Left renal pelvis (tissue), 4 donors: Measurements from ENCODE around the gene TAGLN2. TPM values are rescaled to one million over a fixed set of nuclear protein-coding genes. Genes with fewer than 3 reads are reported as not detected.
A peak's percentile ranks its signal among the peaks of the same experiment; 100 is the strongest.

Experiments
- DNase-seq, 4 donors: peaks; one replicate each; pipeline ENCODE4 v3.0.0-alpha.2; 2013; ENCODE audit warnings: low read depth in 4 of 4, low spot score in 3 of 4
- polyA plus RNA-seq, 4 donors: library from polyadenylated mRNA; unstranded; fragments of 120-200 nt; gene quantifications; one replicate each; pipeline ENCODE4 v1.2.1, GENCODE V29; 2013; ENCODE audit not compliant: insufficient read length in 4 of 4

TAGLN2 gene
- polyA plus RNA-seq, 4 donors, result 118 to 147 (median 142) TPM

- DNase-seq, result peak in 3 of 4 donors; percentile 58 to 76 (median 71)
Measured at GRCh38 chr1:159923203-159924024, 1.9 kb downstream of the TAGLN2 start.

DNA sequence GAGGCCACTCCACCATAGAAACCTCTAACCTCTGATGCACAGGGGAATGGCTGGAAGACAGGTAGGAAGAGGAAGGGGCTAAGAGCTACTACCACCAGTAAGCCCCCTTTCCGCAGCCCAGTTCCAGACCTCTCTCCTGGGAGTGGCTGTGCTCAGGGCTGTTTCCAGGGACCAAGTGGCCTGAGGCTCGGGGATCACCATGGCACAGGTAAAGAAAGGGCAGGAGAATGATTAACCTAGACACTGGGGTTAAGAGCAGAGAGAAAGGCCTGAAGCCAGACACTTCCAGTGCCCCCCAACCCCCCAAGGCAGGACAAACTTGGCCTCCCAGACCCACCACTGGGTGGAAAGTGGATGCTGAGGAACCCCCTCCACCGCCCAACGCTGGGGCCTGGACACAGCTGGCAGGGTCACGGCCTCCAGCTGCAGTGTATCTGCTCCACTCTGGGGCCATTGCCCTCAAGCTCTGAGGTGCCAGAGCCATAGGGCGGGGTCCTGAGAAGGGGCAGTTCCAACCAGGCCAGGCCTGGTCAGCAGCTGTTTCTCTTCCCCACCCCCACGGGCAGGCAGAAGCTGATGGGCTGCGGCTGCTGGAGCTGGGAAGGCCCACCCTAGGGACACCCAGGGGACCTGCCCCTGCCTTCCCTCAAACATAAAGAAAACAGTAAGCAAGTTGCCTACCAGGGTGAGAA, 2.6 kb downstream of the TAGLN2 start:
- no peak for DNase-seq

- no peak for DNase-seq
Measured at GRCh38 chr1:159921700-159922504, 3.4 kb downstream of the TAGLN2 start.

- no peak for DNase-seq
Measured at GRCh38 chr1:159921251-159921650, 4.1 kb downstream of the TAGLN2 start.

- no peak for DNase-seq
Measured at GRCh38 chr1:159920651-159921050, 4.7 kb downstream of the TAGLN2 start.

GRCh38 chr1:159920202-159920601, 5.1 kb downstream of the TAGLN2 start:
- DNase-seq, result no peak

- no peak for DNase-seq
Measured at GRCh38 chr1:159919236-159919865, 6.0 kb downstream of the TAGLN2 start.

- no peak for DNase-seq
Measured at GRCh38 chr1:159918352-159919200, 6.7 kb downstream of the TAGLN2 start.

DNA sequence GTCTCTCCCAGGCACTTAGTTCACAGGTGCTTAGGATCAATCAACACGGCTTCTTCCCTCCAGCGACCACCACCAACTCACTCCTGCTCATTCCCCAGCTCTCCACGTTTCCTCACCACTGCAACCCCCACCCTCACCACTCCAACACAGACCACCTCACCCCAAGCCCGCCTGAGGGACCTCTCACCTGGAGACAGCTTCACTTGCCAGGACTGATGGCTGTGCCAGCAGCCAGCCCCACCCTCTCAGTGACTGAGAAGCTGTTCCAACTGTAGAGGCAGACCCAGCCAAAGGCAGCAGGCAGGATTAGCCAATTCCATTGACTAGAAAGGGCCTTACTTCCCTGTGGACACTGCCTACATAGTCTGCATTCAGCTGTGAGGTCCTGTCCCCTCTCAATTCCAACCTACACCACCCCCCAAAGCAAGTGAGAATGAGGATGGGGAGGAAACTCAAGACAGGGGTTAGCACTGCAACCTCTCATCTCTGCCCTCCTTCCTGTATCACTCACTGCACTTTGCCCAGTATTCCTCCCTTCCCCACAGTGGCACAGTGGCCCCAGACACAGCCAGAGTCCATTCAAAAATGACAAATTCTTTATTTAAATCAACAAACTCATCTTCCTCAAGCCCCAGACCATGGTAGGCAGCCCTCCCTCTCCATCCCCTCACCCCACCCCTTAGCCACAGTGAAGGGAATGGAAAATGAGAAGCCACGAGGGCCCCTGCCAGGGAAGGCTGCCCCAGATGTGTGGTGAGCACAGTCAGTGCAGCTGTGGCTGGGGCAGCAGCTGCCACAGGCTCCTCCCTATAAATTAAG, 7.6 kb downstream of the TAGLN2 start:
- DNase-seq, result no peak

DNA sequence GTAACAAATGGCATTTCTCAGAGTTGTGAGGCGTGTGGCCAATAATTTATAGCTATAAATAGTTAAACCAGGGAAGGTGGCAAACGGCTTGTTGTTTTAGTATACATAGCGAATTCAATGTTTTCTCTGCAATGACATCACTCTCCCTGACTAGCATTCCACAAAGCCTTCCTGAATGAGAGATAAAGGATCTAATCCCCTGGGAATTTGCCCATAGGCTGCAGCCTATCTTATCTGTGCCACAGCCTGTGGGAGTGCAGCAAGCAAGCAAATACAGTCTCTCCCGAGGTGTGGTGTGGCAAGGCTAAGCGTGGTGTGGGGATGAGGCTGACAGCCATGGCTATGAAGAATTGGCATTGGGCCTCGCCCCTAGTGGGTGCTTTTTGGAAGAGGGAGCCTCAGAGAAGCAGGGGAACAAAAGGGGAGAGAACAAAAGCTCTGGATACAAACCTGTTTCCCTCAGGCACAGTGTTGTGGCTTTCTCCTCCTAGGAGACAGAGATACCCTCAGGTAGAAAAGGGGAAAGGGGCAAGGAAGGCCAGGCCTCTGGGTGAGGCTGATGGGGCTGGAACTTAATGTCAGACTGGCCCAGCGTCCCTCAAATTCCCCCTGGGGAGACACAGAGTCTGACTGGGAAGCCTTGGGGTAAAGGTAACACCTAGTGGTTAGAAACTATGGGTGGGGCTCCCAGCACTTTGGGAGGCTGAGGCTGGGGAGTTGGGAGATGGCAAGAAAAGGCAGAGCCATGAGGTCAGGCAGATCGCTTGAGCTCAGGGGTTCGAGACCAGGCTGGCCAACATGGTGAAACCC, 8.9 kb downstream of the TAGLN2 start:
- DNase-seq, result no peak

GRCh38 chr1:159915571-159916241, 9.6 kb downstream of the TAGLN2 start:
- no peak for DNase-seq

DNA sequence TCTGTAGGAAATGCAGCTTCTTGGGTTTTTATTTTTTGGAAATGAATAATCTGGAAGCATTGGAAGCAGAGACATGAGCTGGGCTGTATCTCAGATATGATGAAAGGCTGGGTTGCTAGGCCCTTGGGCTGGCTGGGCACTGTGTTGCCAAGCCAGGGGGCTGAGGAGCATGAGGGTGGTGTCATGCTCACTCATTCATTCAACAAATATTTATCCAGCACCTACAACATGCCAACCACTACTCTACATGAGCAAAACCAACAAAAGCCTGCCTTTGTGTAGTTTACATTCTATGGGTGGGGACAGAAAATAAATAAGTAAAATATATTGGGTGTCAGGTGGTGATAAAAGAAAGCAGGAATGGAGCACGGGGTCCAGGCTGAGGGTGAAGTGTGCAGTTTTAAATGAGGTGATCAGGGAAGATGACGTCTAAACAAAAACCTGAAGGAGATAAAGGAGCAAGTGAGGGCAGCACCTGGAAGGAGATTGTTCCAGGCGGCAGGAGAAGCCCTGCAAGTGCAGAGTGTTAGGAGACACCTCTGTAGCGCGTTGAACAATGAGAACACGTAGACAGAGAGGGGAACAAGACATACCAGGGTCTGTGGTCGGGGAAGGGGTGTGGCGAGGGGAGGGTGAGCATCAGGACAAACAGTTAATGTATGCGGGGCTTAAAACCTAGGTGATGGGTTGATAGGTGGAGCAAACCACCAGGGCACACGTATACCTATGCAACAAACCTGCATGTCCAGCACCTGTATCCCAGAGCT, 10.9 kb downstream of the TAGLN2 start:
- no peak for DNase-seq

DNA sequence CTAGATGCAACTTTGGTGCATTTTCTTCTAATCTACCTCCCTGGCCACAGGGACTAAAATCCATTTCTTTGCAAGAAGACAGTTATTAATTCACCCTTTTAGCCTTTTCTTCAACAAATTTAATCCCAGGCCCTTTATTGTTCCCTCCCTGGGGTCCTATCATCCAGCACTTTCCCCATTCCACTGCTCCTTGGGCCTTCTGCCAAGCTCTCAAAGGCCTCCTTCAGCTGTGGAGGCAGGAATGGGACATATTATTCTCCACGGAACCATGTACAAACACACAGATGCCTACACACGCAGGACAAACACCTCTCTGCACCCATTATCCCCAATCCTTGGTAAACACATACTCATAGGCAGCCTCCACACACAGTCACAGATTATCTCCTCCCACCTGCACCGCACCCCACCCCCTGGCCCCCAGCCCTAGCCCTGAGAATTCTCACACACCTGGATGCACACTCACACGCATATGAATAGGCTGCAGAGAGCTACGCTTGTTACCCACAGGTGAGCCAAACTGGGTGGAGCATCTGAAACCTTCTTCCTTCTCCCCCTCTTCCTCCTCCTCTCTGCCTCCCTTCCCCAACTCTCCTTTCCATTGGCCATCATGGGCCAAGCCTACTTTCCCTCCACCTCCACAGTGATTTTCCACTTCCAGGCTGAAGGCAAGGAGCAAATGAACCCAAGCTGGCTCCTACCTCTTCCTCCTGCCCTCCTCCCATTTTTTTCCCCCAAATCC, 11.7 kb downstream of the TAGLN2 start:
- DNase-seq, result no peak

DNA sequence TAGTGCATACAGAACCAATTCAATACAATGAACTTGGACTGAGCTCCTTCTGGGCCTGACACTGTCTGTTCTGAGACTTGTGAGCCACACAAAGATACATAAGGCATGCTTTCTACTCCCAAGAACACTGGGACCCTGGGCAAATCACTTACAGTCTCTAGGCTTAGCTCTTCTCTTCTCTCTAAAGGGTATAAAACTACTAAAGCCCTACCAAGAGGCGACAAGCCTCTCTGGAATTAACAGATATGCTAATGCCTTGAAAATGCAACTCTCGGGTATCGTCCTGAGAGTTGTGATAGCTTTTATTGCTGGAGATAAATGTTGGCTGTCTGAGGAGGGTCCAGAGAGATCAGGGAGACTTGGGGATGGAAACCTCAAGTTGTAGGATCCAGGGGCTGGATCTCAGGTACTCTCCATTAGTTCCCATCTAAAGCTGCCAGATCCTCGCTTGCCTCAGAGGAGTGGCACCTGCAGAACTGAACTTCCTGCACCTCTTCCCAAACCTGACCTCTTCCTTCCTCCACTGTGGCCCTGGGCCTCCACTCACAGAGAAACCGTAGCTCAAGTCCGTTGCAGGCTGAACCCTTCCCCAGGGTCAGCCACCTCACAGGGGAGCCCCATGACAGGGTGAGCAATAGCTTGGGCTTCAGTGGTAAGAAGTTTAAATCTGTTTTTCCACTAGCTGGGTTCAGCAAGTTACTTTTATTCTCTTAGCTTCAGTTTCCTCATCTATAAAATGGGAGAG, 13.8 kb downstream of the TAGLN2 start:
- no peak for DNase-seq
